Stimulated activated naive B cell treated with anti-CD40 and anti-IgM and Interleukin-4, amounts not matched to agents 10 μg/mL and 1 μg/mL and 100 μg/mL, for 72 hours (primary cell): Measurements from ENCODE around the gene AQP10.
"Not testable (repeated sequence)": the region's sequence is repeated elsewhere in the genome, so short reads cannot be mapped to it uniquely, and the experiment has no call there.

Source experiments
- ATAC-seq, 2 donors: fragments of 150-1000 bp; cut with Tn5 transposase; replicated peaks; 2 replicates each; pipeline ENCODE4 v1.10.0; 2021; ENCODE audit warnings: moderate library complexity in 1 of 2
- DNase-seq: peaks from one replicate; pipeline ENCODE4 v3.0.0; 2021
- H3K27ac Mint-ChIP-seq: one replicate; pipeline ENCODE4 v1.8.0; 2022; ENCODE audit warnings: mild to moderate bottlenecking, mixed read lengths
- H3K27me3 Mint-ChIP-seq, 2 donors: one replicate each; pipeline ENCODE4 v1.8.0; 2022; ENCODE audit warnings: mixed read lengths in 2 of 2
- H3K36me3 Mint-ChIP-seq, 2 donors: one replicate each; pipeline ENCODE4 v1.8.0; 2022; ENCODE audit warnings: mixed read lengths in 2 of 2, mild to moderate bottlenecking in 1 of 2
- H3K4me1 Mint-ChIP-seq, 2 donors: one replicate each; pipeline ENCODE4 v1.8.0; 2022; ENCODE audit warnings: mixed read lengths in 2 of 2, mild to moderate bottlenecking in 1 of 2
- H3K4me3 Mint-ChIP-seq, 2 donors: one replicate each; pipeline ENCODE4 v1.8.0; 2022; ENCODE audit warnings: mild to moderate bottlenecking in 2 of 2, mixed read lengths in 2 of 2, moderate library complexity in 1 of 2
- H3K9me3 Mint-ChIP-seq, 2 donors: one replicate each; pipeline ENCODE4 v1.8.0; 2022; ENCODE audit warnings: mixed read lengths in 2 of 2, mild to moderate bottlenecking in 1 of 2

The AQP10 gene

GRCh38 chr1:154371436-154371835, 50.5 kb downstream of the AQP10 start:
- H3K4me1 Mint-ChIP-seq, result peaks cover 0 to 1% of the 10 kb centered on the region in 2 donors
- no peaks in the 10 kb centered on the region for H3K36me3 Mint-ChIP-seq
- peaks cover 5 to 9% of the 10 kb centered on the region in 2 donors for H3K27me3 Mint-ChIP-seq
- ATAC-seq, result no peak
- no peaks in the 10 kb centered on the region for H3K9me3 Mint-ChIP-seq
- DNase-seq, result no peak
- H3K4me3 Mint-ChIP-seq, result no peak overlapping the region
- H3K27ac Mint-ChIP-seq, result no peak overlapping the region

- not testable (repeated sequence) for H3K27ac Mint-ChIP-seq, H3K4me1 Mint-ChIP-seq, H3K36me3 Mint-ChIP-seq, H3K9me3 Mint-ChIP-seq, H3K4me3 Mint-ChIP-seq, H3K27me3 Mint-ChIP-seq, DNase-seq
- ATAC-seq, result peak in 1 of 2 donors; percentile 27
Observed at GRCh38 chr1:154373777-154374357, 53.0 kb downstream of the AQP10 start.
